Ishikawa (cell line): ENCODE data around the gene FOXR2.

ENCODE experiments used
- CEBPB ChIP-seq: IDR thresholded peaks from 2 replicates; pipeline ENCODE4 v1.6.1; 2012
- CREB1 ChIP-seq: IDR thresholded peaks from 2 replicates; pipeline ENCODE4 v1.6.1; 2012; ENCODE audit warnings: low read depth
- EGR1 ChIP-seq: IDR thresholded peaks from 2 replicates; pipeline ENCODE4 v1.6.1; 2012
- EP300 ChIP-seq: IDR thresholded peaks from 2 replicates; pipeline ENCODE4 v1.6.1; 2012; ENCODE audit warnings: borderline replicate concordance
- FOXM1 ChIP-seq: IDR thresholded peaks from 2 replicates; pipeline ENCODE4 v1.6.1; 2012; ENCODE audit warnings: low read depth, borderline replicate concordance
- NFIC ChIP-seq: IDR thresholded peaks from 2 replicates; pipeline ENCODE4 v1.6.1; 2012
- RAD21 ChIP-seq: IDR thresholded peaks from 2 replicates; pipeline ENCODE4 v1.6.1; 2012; ENCODE audit warnings: low read depth
- REST ChIP-seq: IDR thresholded peaks from 2 replicates; pipeline ENCODE4 v1.6.1; 2012; ENCODE audit warnings: low read depth, mild to moderate bottlenecking
- TAF1 ChIP-seq: IDR thresholded peaks from 2 replicates; pipeline ENCODE4 v1.6.1; 2012; ENCODE audit warnings: low read depth, mild to moderate bottlenecking
- TCF12 ChIP-seq: IDR thresholded peaks from 2 replicates; pipeline ENCODE4 v1.6.1; 2012; ENCODE audit warnings: low read depth
- TEAD4 ChIP-seq: IDR thresholded peaks from 2 replicates; pipeline ENCODE4 v1.6.1; 2012
- YY1 ChIP-seq: IDR thresholded peaks from 2 replicates; pipeline ENCODE4 v1.6.1; 2012; ENCODE audit warnings: low read depth
- ZBTB7A ChIP-seq: IDR thresholded peaks from 2 replicates; pipeline ENCODE4 v1.6.1; 2012; ENCODE audit warnings: low read depth
- TF ChIP-seq, protein P1 (sequence below): IDR thresholded peaks from 2 replicates; pipeline ENCODE4 v1.6.1; 2012
- TF ChIP-seq, protein P2 (sequence below): IDR thresholded peaks from 2 replicates; pipeline ENCODE4 v1.6.1; 2012

FOXR2 gene

DNA sequence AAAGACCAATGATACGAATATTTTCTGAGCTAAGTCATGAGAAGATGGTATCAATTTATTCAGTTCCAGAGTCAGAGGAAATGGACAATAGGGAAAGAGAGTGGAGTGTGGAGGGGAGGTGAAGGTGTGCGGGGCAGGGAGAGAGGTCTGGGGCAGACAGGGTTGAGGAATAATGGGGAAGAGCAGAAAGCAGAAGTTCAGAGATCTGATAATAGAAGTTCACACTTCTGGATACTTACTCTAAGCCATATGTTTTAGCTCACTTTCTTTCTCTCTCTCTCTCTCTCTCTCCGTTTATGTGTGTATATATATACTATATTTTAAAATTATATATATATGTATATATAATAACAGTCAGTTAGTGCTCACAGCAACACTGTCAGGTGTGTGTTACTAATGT lies 40.4 kb downstream of the FOXR2 start:
- no peak for TF ChIP-seq REST
- TF ChIP-seq TEAD4: no peak
- no peak for TF ChIP-seq ZBTB7A
- no peak for TF ChIP-seq FOXM1
- no peak for TF ChIP-seq TAF1
- no peak for TF ChIP-seq CEBPB
- no peak for TF ChIP-seq YY1
- no peak for TF ChIP-seq TCF12
- TF ChIP-seq CREB1: no peak
- TF ChIP-seq NFIC: no peak
- TF ChIP-seq EP300: no peak
- TF ChIP-seq RAD21: no peak
- TF ChIP-seq EGR1: no peak
- TF ChIP-seq, protein P1, sequence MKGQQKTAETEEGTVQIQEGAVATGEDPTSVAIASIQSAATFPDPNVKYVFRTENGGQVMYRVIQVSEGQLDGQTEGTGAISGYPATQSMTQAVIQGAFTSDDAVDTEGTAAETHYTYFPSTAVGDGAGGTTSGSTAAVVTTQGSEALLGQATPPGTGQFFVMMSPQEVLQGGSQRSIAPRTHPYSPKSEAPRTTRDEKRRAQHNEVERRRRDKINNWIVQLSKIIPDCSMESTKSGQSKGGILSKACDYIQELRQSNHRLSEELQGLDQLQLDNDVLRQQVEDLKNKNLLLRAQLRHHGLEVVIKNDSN: no peak
- TF ChIP-seq, protein P2, sequence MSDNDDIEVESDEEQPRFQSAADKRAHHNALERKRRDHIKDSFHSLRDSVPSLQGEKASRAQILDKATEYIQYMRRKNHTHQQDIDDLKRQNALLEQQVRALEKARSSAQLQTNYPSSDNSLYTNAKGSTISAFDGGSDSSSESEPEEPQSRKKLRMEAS: no peak

- no peak for TF ChIP-seq YY1
- TF ChIP-seq REST: no peak
- TF ChIP-seq CREB1: no peak
- no peak for TF ChIP-seq TAF1
- no peak for TF ChIP-seq FOXM1
- TF ChIP-seq TCF12: no peak
- TF ChIP-seq, protein P2: no peak
Measured at GRCh38 chrX:55668084-55668483, 44.9 kb downstream of the FOXR2 start.
